SK-N-MC (cell line): ENCODE results near the gene ANKRD39.

Experiments used
- EZH2 ChIP-seq: fragments of 200-600 bp; sonication (generic); IDR thresholded peaks from one replicate; pipeline ENCODE4 v1.6.1; 2017; ENCODE audit warnings: antibody characterized with exemption
- FOXP2 ChIP-seq: optimal IDR thresholded peaks from 2 replicates; pipeline ENCODE3; 2011; ENCODE audit warnings: mild to moderate bottlenecking, moderate library complexity; ENCODE audit not compliant: insufficient read depth; ENCODE audit errors: extremely low read length, control extremely low read depth
- POLR2AphosphoS5 ChIP-seq: IDR thresholded peaks from 2 replicates; pipeline ENCODE4 v1.6.1; 2012; ENCODE audit warnings: mild to moderate bottlenecking, low read depth, low read length, borderline replicate concordance

DNA sequence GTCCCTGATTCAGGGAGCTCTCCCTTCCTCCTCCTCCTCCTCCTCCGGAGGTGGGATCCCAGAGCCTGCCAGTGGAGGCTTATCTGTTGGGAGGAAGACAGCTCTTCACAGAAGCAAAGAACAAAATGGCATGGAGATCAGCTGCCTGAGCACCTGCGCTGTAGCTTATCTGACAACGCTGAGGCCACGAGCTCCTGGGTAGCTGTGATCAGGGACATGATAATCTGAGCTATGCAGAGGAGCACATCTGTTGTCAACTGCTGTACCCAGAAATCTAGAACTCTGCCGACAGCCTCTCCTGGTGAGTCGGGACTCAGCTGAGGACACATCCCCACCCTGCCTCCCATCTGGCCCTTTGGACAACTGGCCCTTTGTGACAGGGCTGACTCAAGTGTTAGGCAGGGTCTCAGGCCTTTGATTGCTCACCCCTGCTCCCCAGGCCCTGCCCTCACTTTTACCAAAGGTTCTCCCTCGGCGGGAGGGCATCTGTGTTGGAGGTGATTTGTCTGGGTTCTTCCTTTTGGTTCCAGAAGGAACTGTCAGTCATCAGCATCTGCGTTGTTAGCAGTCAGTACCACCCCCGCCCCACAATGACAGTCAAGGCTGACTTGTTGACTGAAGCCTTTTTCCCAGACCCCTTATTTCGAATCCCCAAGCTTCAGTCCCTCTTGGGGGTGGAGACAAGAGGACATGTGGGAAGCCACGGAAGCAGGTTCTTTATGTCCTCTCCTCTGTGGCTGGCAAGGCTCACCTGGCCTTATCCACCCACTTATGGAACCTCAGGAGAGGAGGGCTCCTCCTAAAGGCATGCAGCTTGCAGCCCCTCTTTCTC is 47.6 kb downstream of the ANKRD39 start:
- no peak for TF ChIP-seq POLR2AphosphoS5
- TF ChIP-seq EZH2, result no peak
- no peak for TF ChIP-seq FOXP2
